HepG2 (cell line): ENCODE data around the gene CRYZ.

Experiments used
- EP300 ChIP-seq, 3 experiments: sonication (generic) in 1 of 3; formaldehyde crosslinking in 1 of 3; IDR thresholded peaks; 2 replicates each; pipeline versions ENCODE4 v1.5.1 to v1.6.1; 2011 to 2020; ENCODE audit warnings: low read depth in 2 of 3, low read length in 2 of 3, borderline replicate concordance in 1 of 3, improper control_type of control experiment in 1 of 3, mild to moderate bottlenecking in 1 of 3, missing genetic modification reagents in 1 of 3, moderate library complexity in 1 of 3
- KLF13 ChIP-seq: sonication (generic); formaldehyde crosslinking; IDR thresholded peaks from 2 replicates; pipeline ENCODE4 v1.4.0; 2020; ENCODE audit warnings: mild to moderate bottlenecking, missing genetic modification reagents
- NR2F1 ChIP-seq, 2 experiments: fragments of 450-650 bp in 1 of 2; formaldehyde crosslinking in 1 of 2; IDR thresholded peaks; 2 replicates each; pipeline versions ENCODE4 v1.5.0 to v1.6.1; 2016 to 2020; ENCODE audit warnings: mild to moderate bottlenecking in 1 of 2, missing compliant biosample characterization in 1 of 2, missing genetic modification reagents in 1 of 2, moderate library complexity in 1 of 2
- ZNF383 ChIP-seq: sonication (generic); formaldehyde crosslinking; IDR thresholded peaks from 2 replicates; pipeline ENCODE4 v1.4.0; 2020; ENCODE audit warnings: missing genetic modification reagents, mild to moderate bottlenecking, borderline replicate concordance
- ZNF510 ChIP-seq: sonication (generic); formaldehyde crosslinking; IDR thresholded peaks from 2 replicates; pipeline ENCODE4 v1.4.0; 2020; ENCODE audit warnings: low read depth, mild to moderate bottlenecking, missing genetic modification reagents
- ZNF678 ChIP-seq: sonication (generic); formaldehyde crosslinking; IDR thresholded peaks from 2 replicates; pipeline ENCODE4 v1.4.0; 2020; ENCODE audit warnings: mild to moderate bottlenecking, missing genetic modification reagents

GRCh38 chr1:74733604-74734484 is 994 bp upstream of the CRYZ start:
- TF ChIP-seq ZNF383 (CRISPR knock-in tag) (no peak), NR2F1 (CRISPR knock-in tag; IDR thresholded peaks at IDR 0.05) (no peak), ZNF678 (no peak), KLF13 (no peak), EP300 (IDR thresholded peaks at IDR 0.05; ENCODE audit: low read depth in 2 of 2, low read length in 2 of 2) (no peak), EP300 (CRISPR knock-in tag; IDR thresholded peaks at IDR 0.05; ENCODE audit: borderline replicate concordance) (no peak), ZNF510 (CRISPR knock-in tag) (no peak)
